HG03520 (cell line): ENCODE measurements around the gene ZZZ3.
"Not testable (repeated sequence)": the region's sequence is repeated elsewhere in the genome, so short reads cannot be mapped to it uniquely, and the experiment has no call there.

Experiments
- ATAC-seq: cut with Tn5 transposase; IDR thresholded peaks from one replicate; pipeline ENCODE4 v1.9.1; 2021; ENCODE audit warnings: mild to moderate bottlenecking, moderate library complexity; ENCODE audit not compliant: unreplicated experiment

ZZZ3 gene

GRCh38 chr1:77671836-77672235, 10.6 kb downstream of the ZZZ3 start:
- no peak for ATAC-seq

GRCh38 chr1:77670330-77670729, 12.1 kb downstream of the ZZZ3 start:
- no peak for ATAC-seq

- ATAC-seq, result no peak
Measured at GRCh38 chr1:77668924-77669449, 13.5 kb downstream of the ZZZ3 start.

GRCh38 chr1:77664939-77665516, 17.4 kb downstream of the ZZZ3 start:
- ATAC-seq, result no peak

GRCh38 chr1:77661696-77662095, 20.8 kb downstream of the ZZZ3 start:
- ATAC-seq, result no peak

- no peak for ATAC-seq
Measured at GRCh38 chr1:77659879-77660593, 22.4 kb downstream of the ZZZ3 start.

GRCh38 chr1:77658271-77658670, 24.2 kb downstream of the ZZZ3 start:
- ATAC-seq, result no peak

GRCh38 chr1:77655431-77655974, 27.0 kb downstream of the ZZZ3 start:
- ATAC-seq, result no peak

- ATAC-seq, result no peak
Measured at GRCh38 chr1:77652970-77653516, 29.4 kb downstream of the ZZZ3 start.

- ATAC-seq, result no peak
Measured at GRCh38 chr1:77652268-77652667, 30.2 kb downstream of the ZZZ3 start.

- no peak for ATAC-seq
Measured at GRCh38 chr1:77649127-77649526, 33.3 kb downstream of the ZZZ3 start.

GRCh38 chr1:77646224-77646623, 36.2 kb downstream of the ZZZ3 start:
- ATAC-seq, result not testable (repeated sequence)

GRCh38 chr1:77643456-77643855, 39.0 kb downstream of the ZZZ3 start:
- no peak for ATAC-seq

- no peak for ATAC-seq
Measured at GRCh38 chr1:77642941-77643340, 39.5 kb downstream of the ZZZ3 start.

- no peak for ATAC-seq
Measured at GRCh38 chr1:77642196-77642595, 40.3 kb downstream of the ZZZ3 start.

GRCh38 chr1:77639557-77640069, 42.8 kb downstream of the ZZZ3 start:
- no peak for ATAC-seq

GRCh38 chr1:77639056-77639455, 43.4 kb downstream of the ZZZ3 start:
- no peak for ATAC-seq

GRCh38 chr1:77636864-77637263, 45.6 kb downstream of the ZZZ3 start:
- ATAC-seq, result no peak
